DMS 273 (cell line): ENCODE results near the gene QKI.

ENCODE experiments used
- DNase-seq: peaks from one replicate; lab custom pipeline; 2025; ENCODE audit not compliant: unreplicated experiment; lab: John Stamatoyannopoulos, UW

QKI gene

DNA sequence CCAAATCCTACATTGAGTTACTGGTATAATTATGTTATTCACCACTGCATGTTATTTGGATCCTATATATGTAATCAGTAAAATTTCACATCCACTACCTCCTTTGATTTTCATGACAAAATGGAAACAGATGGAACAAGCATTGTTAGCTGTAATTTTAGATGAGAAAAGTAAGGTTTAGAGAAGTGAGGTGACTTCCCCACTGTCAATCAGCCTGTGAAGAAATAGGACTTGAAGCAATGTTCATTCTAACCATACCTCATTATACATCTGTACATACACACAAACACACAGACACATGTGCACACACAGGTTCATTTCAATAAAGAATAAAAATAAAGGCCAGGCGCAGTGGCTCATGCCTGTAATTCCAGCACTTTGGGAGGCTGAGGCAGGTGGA lies 23.7 kb upstream of the QKI start:
- DNase-seq: no peak

DNA sequence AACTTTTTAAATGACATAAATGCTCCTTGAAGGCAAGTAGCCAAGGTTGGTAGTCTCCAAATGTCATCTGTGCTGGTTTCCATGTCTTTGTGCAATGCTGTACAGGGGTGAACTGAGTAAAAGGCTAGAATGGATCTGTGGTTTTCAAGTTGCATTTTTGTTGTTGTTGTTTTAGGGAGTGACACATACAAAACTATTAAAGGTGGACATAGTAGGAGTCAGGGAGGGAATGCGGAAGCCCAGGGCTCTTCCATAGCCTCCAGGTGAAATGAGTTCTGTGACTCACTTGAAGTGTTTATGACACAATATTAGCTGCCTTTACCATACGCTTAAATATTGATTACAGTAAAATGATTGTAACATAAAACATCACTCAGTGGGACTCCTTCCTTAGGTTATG lies 22.5 kb upstream of the QKI start:
- no peak for DNase-seq

DNA sequence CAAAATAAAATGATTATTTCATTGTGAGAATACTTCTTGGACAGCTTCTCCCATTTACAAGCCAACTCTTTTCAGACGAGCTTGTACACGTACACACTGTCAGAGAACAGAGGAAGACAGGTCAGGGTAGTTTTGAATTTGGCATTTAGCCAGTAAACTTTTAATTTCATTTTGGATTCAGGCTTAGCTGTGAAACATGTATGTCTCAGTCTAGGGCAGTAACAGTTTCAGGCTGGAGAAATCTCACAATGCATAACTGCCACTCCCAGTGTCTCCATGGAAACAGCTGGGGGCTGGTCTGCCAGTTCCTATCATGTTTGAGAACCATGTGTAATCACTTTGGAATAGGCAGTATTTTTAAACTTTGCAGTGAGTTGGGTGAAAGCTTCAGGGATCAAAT lies 22.0 kb upstream of the QKI start:
- peak; percentile 54 for DNase-seq

DNA sequence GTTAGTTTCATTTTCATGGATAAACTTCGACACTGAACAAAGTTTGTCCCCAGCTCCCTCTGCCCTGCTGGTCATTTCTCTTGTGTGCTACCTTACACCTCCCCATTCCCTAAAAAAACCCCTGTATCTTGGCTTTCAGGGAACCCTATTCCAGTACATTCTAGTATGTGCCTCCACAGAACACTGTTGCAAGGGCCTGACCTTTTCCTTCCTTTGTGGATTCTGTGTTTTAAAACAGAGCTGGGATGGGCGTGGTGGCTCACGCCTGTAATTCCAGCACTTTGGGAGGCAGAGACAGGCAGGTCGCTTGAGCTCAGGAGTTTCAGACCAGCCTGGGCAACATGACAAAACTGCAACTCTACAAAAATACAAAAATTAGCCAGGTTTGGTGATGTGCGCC lies 20.6 kb upstream of the QKI start:
- DNase-seq: no peak

DNA sequence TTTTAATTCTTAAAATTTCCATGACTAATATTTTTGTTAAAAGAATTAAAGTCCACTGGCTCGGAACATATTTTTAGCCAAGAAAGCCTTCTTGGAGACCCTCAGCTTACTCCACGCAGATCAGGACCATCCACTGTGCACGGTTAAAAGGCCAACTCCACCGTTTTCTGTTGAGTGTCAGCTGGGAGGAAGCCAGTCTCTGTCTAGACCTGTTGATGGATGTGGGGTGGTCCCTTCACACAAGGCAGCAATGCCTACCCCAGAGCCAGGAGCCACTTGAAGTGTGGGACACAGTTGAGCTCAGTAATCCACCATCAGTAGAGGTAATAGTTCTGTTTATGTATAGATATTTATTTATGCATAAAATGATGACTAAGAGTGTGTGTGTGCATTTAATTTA lies 19.9 kb upstream of the QKI start:
- no peak for DNase-seq

DNA sequence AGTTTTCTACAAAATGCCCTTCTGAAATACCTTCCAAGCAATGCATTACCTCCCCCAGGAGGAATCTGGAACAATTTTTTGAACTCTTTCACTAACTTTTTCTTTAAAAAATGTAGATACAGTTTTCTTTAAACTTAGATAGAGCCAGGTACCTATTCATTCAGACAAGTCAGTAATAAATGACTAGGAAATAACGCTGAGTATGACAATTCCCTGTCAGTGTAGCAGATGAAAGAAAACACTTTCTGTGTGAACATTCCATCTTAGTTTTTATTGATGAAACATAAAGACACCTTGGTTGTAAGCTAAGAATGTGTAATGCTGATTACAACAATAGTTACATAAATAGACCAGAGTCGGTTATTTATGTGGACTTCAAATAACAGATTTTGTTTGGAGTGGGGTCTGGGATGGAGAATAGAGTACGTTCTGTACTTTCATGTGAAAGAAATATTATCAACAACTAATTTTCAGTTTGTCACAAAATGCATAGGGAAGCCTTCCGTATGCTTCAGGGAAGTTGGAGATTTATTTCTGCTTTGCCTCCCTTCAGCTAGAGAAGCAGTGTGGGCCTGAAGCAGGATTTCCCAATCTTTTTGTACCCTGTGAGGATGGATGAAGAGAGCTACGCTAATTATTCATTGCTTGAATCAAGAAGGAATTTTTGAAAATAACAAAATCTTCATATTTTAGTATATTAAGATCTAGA lies 19.2 kb upstream of the QKI start:
- DNase-seq: no peak

DNA sequence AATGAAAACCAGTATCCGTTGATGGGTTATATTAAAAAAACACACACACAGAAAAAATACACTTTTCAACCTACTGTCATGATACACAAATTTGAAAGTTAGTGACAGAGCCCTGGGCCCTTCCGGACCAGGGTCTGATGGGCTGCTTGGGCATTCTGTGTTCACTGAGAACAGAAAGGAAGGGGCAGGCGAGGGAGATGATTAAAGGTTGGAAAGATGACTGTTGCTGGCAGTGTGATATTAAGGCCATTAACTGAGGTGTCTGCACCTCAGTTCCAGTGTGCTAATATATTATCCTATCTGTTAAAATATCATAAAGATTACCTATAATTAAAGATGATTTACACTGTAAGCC lies 18.7 kb upstream of the QKI start:
- no peak for DNase-seq

DNA sequence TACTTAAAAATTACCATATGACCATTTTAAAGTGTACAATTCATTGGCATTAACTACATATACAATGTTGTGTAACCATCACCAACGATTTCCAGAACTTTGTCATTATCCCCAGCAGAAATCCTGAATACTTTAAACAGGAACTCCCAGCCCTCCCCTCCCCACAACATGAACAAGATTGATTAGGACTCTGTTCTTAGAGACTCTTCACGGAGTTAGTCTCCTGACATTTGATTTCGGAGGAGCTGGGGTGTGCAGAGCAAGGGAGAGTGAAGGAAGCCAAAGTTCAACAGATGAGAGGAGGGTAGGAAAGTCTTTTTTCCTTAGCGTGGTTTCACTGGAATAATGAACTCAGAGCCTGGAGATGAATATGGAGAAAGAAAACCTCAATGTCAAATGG lies 17.2 kb upstream of the QKI start:
- no peak for DNase-seq

DNA sequence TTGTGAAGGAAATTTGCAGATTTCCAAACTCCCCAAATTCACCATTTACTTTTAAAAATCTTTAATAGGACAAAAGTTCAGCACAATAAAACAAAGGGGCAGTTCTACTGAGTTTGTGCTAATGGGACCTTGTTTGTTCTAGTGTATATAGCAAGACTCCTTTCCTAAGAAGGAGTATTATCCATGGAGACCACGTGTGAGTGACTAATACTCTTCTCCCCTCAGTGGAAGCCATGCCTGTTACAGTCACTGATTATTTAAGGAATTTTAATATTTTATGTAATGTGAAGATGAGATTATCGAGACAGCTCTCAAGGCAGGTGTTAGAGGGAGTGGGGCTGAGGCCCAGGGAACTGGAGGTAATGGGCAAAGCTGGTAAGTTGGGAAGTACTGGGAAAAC lies 16.4 kb upstream of the QKI start:
- no peak for DNase-seq

DNA sequence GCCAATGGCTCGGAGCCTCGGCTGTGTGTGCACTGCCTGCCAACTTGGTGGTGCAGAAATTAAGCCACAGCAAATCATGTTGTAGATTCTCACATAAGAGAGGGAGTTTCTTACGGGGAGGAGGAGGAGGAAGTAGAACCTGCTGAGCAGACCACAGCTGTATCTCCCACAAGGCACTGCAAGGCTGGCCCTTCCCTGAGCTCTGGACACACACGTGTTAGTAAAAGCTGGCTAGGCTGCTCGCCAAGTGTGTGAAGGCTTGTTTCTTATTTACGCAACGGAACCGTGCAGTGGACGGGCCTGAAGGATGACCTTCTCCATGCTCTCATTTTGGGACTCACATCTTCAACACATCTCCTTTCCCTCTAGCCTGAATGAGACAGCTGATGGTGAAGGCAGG lies 15.7 kb upstream of the QKI start:
- no peak for DNase-seq

DNA sequence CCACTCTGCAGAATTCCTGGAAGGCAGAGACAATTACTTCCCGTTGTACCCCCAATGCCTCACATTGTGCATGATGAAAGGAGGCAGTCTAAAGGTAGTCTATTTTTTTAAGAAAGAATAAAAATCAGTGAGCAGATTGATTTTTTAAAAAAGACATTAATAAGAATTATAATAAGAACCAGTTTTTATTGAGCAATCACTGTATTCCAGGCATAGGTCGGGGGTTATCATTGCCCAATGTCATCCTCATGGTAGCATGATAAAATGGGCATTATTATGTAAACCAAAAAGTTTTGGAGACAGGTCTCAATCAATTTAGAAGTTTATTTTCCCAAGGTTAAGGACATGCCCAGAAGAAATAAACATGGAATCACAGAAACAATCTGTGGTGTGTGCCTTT lies 14.0 kb upstream of the QKI start:
- no peak for DNase-seq

DNA sequence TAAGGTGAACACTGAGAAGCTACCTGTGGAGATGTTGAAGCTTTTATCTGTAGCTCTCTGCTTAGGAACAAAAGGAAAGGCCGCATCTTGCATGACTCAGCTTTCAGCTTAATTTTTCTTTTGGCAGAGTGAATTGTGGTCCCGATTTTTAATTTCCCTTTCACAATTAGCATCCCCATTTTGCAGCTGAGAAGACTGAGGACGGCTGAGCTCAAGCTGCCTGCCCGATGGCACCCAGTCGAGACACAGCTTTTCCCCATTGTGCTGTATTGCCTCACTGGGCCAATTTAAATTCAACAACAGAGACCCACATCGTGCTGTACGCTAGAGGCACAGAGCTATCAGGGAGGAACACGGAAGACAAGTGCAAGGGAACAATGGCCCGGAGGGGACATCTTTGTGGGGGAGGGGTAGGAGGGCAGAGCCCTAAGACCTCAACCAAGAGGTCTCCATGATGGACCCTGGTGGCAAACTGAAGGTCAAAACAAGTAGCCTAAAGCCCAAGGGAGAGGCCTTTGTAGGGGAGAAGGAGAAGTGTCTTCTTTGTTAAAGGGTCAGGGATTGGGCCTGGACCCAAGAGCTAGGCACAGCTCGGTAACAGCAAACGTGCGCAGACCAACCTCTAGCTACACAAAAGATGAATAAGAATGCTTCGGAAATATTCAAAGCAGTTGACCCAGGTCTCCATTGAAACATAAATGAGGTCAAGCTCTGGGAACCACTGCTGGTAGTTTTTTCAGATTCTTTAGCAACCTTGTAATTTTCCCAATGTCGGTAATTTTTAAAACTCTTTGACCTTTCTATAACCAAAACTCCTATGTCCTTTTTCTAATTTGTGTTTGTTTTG lies 13.3 kb upstream of the QKI start:
- DNase-seq: no peak

DNA sequence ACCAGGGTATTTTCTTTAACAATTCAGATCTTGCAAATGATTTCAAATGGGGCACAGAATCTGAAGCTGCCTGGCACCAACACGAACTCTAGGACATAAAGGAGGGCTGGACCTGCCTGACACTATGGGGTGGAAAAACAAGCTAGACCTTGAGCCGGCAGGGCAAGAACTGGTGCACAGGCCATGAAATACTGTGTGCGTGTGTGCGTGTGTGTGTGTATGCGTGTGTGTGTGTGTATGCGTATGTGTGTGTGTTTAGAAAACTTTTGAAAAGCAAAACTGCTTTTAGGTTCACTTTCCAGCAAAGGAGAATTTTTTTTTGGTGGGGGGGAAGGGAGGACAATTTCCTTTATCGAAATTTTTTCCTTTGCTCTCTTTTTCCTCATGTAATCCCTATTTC lies 11.9 kb upstream of the QKI start:
- no peak for DNase-seq

DNA sequence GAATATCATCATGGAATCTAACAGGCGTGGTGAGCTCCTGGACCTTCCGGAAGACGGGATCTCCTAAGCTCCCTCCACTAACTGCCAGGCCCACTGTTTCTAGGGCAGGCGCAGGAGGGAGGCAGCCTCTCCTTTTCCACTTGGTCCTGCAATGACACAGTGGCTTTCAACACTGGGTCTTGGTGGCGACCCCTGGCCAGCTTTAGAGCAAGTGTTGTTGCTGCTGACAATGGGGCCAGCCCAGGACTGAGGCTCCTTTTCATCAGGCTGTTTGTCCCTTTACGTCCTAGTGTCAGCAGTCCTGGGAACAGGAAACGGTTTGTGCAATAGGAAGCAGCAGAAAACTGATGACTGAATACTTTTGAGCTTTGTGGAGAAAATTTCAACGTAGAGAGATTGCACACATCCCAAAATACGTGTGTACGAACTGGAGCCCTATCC lies 9.7 kb upstream of the QKI start:
- no peak for DNase-seq

DNA sequence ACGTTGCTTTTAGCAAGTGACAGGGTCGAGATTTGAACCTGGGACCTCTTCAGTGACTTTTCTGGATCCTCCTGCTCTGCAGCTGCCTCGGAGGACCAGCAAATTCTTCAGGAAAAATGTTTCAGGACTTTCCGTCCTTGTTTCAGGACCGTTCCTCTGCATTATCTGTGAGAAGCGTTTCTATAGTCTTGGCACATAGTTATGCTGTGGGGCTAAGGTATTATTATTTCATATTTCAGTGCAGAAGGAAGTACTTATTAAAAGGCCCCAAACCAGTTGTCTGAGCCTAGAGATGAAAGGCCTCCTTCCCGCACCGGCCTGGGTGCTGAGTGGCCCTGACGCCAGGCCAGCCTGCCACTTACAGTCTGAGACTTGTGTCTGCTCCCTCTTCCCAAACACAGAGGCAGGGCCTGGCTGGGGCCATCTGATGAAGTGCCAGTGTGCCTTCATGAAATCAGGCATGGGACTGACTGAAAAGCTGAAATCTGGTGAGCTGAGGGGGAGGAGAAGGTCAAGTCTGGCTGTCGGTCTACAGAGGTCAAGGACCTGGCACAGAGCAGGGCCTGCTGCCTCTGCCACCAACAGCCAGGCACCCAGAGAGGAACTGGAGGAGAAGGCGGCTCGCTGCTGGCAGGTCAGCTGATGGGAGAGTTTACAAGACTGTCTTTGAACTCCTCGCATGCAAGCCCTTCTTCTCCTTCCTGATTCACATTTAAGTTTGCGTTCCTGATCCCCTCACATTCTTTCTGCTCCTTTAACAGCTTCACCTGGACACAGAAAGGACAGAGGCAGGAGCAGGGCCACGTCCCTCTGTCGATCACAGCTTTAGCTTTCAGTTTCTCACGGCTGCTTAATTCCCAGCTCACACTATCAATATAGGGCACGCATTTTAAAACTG lies 8.9 kb upstream of the QKI start:
- no peak for DNase-seq

DNA sequence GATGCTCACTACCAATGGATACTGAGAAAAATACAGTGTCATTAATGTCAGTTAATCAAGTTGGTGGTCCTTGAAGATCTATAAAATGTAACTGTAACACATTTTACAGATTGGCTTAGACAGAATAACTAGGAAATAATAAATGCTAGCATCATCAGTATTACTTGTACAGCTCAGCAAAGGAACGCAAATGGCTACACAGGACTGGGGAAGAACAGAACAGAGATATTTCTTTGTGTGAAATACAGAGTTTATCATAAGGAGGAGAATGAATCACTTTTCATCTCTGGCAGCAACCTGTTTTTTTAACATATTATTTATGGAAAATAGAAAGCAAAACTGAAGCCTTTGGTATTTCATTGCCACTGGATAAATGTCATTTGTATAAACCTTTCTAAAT lies 8.2 kb upstream of the QKI start:
- no peak for DNase-seq

DNA sequence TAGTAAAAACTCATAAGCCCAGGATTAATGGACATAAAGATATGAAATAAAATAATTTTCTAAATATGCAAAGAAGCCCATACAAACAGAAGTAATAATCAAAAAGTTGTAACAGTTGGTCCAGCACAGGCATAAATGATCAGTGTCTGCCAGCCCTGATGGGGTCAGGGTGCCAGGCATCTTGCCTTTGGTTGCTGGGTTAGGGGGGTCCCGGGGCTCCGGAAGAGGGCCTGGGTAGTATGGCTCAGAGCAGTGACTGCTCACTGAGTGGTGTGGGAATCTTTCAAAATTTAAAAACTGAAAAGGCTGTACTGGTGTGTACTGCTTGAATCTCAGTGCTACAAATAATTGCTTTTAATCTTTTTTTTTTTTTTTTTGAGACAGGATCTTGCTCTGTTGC lies 7.7 kb upstream of the QKI start:
- DNase-seq: no peak

DNA sequence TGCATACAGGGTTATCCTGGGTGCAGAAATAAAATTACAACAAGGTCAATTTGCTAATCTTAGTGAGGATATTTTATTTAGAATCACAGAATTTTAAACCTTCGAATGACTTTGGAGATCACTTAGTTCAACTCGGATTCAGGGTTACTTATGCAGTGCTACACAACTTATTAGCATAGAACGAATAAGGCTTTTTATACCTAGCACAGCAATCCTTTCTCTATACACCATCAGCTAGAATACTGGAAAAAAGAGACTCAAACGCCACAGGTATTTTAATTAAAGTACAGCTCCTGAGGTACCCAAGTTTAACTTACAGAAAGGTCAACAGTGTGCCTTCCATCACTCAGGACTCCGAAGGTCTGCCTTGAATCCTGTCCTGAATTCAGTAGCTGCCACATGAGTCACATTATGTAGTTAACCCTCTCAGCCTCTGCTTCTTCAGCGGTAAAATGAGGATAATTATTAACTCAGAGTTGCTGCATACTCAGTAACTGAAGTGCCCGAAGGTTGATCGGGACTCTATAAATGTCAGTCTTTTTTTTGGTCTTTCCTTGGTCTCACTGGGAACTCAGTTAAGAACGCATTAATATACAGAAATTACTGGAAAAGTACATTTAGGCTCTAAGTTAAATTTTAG lies 6.0 kb upstream of the QKI start:
- DNase-seq: no peak

DNA sequence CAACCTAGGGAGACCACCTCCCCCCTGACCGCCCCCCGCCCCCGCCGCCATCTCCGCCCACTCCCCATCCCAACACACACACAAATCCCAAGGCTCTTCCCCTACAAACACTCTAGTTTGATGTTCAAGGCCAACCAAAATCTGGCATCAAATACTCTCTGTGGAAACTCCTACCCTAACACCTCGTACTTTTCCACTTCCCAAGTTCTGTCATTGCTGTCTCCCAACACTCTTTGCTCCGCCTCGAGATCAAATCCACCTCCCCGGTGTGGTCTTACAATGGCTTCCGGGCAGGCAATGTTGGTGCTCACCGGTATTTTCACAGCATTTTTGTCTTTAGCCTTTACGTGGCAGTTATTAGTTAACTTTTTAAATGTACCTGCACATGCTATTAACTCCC lies 4.8 kb upstream of the QKI start:
- no peak for DNase-seq

DNA sequence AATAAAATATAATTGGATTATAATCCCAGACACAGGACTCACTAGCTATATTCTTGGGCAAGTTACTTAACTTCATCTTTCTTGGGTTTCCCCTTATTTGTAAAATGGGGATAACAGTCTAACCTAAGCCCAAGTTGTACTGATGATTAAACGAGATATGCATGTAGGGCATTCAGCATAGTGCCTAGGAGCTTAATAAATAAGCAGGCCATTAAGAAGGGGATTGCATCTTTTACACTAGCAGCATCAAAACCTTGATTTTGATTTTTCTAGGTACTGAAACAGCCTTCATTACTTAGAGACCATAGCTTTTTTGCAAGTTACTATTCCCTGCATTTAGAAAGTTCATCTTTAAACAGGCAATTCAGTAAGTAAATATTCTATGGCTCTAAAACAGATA lies 2.2 kb upstream of the QKI start:
- peak; percentile 9 for DNase-seq

DNA sequence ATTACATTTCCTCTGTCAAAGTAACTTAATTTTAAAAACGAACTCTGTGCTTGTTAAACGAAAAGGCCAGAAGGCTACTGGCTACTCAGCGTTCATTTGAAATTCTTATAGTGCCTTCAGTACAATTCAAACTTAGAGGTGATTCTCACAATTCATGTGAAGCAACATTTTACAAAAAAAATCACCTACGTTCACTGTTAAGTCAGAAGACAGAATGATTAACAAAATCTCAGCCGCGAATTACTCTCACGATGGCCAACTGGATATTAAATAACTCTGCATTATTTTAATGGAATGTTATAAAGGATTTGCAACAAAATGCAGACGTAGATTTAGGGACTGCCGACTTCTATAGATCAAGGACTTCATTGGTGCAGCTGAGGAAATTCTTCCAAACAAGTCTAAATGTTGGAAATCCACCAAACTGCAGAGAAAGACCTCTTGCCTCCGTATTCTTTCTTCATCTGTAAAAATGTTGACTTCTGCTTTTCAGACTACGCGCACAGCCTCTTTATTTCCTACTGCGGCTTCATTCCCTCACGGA lies 1.6 kb upstream of the QKI start:
- no peak for DNase-seq
